ENCODE data around the gene ANTKMT. TPM values are rescaled to one million over a fixed set of nuclear protein-coding genes. Genes with fewer than 3 reads are reported as not detected.

ANTKMT gene
- total RNA-seq, 1 experiment from 2014 or later, result 93.6 TPM

GRCh38 chr16:676565-676902 lies 44.4 kb upstream of the ANTKMT start:
- ChIA-PET POLR2A (interaction anchor here (1.0 kb wide), 1 partner anchor 88 kb away, joined by 3 read pairs; no protein-coding TSS in a partner anchor), CTCF (no interaction called here)
- Histone ChIP-seq H3K9me3 (ENCODE audit: control insufficient read depth, insufficient read depth, low read depth, low read length) (no peaks in the 10 kb centered on the region), H3K27ac (ENCODE audit: low read length) (no peak overlapping the region), H3K4me3 (ENCODE audit: low read depth in 2 of 2, low read length in 2 of 2) (no peak overlapping the region), H3K27me3 (ENCODE audit: control insufficient read depth, insufficient read depth, low read length) (no peaks in the 10 kb centered on the region), H3K36me3 (ENCODE audit: control insufficient read depth, insufficient read depth, low read length) (no peaks in the 10 kb centered on the region), H3K4me1 (ENCODE audit: control insufficient read depth, insufficient read depth, low read length) (peaks cover 22% of the 10 kb centered on the region)
- no peak for TF ChIP-seq POLR2AphosphoS5 (IDR thresholded peaks at IDR 0.05; ENCODE audit: low read depth, low read length)
- TF ChIP-seq REST (IDR thresholded peaks at IDR 0.05; ENCODE audit: insufficient read depth in 1 of 2, low read depth in 2 of 2, low read length in 1 of 2), result no peak
- no peak for TF ChIP-seq CTCF (IDR thresholded peaks at IDR 0.05)
- TF ChIP-seq SIN3A (IDR thresholded peaks at IDR 0.05; ENCODE audit: borderline replicate concordance, insufficient read depth, low read depth, low read length), result no peak
- TF ChIP-seq TCF7L2 (IDR thresholded peaks at IDR 0.05; ENCODE audit: low read depth, low read length), result no peak
- BruUV-seq (replicated peaks), result no TSS peak
- in situ Hi-C loops (cut with HindIII; ENCODE audit: low pct_unique_long_range_greater_than_20kb, low sequenced_read_pairs), result no loop called here
- no peak for ATAC-seq
- no peak for DNase-seq (ENCODE audit: low read depth, low spot score)
- intact Hi-C loops (cut with micrococcal nuclease; ENCODE audit: unreplicated experiment), result no loop called here

- no peaks in the 10 kb centered on the region for H3K9me3 ChIP-seq (ENCODE audit: control insufficient read depth, insufficient read depth, low read depth, low read length)
- H3K36me3 ChIP-seq (ENCODE audit: control insufficient read depth, insufficient read depth, low read length), result no peaks in the 10 kb centered on the region
- intact Hi-C loops (cut with micrococcal nuclease; ENCODE audit: unreplicated experiment), result no loop called here
- TF ChIP-seq SIN3A (IDR thresholded peaks at IDR 0.05; ENCODE audit: borderline replicate concordance, insufficient read depth, low read depth, low read length) (no peak), POLR2AphosphoS5 (IDR thresholded peaks at IDR 0.05; ENCODE audit: low read depth, low read length) (no peak), TCF7L2 (IDR thresholded peaks at IDR 0.05; ENCODE audit: low read depth, low read length) (no peak), CTCF (IDR thresholded peaks at IDR 0.05) (no peak), REST (IDR thresholded peaks at IDR 0.05; ENCODE audit: insufficient read depth in 1 of 2, low read depth in 2 of 2, low read length in 1 of 2) (no peak)
- no peak for ATAC-seq
- peaks cover 25% of the 10 kb centered on the region for H3K4me1 ChIP-seq (ENCODE audit: control insufficient read depth, insufficient read depth, low read length)
- no peak overlapping the region for H3K27ac ChIP-seq (ENCODE audit: low read length)
- no peak overlapping the region for H3K4me3 ChIP-seq (ENCODE audit: low read depth in 2 of 2, low read length in 2 of 2)
- H3K27me3 ChIP-seq (ENCODE audit: control insufficient read depth, insufficient read depth, low read length), result no peaks in the 10 kb centered on the region
- in situ Hi-C loops (cut with HindIII; ENCODE audit: low pct_unique_long_range_greater_than_20kb, low sequenced_read_pairs), result no loop called here
- no TSS peak for BruUV-seq (replicated peaks)
- DNase-seq (ENCODE audit: low read depth, low spot score), result no peak
- POLR2A ChIA-PET, result interaction anchor here (1.0 kb wide), 1 partner anchor 88 kb away, joined by 3 read pairs; no protein-coding TSS in a partner anchor
- CTCF ChIA-PET, result no interaction called here
These were observed 44.0 kb upstream of the ANTKMT start for GRCh38 chr16:676913-677312.

All from Panc1 (cell line).